HUDEP-2 (cell line): ENCODE results near the gene TK2.

Experiments
- DNase-seq, 76 experiments: peaks; one replicate each; lab custom pipeline; 2025; ENCODE audit not compliant: unreplicated experiment in 76 of 76; lab: John Stamatoyannopoulos, UW

The TK2 gene

DNA sequence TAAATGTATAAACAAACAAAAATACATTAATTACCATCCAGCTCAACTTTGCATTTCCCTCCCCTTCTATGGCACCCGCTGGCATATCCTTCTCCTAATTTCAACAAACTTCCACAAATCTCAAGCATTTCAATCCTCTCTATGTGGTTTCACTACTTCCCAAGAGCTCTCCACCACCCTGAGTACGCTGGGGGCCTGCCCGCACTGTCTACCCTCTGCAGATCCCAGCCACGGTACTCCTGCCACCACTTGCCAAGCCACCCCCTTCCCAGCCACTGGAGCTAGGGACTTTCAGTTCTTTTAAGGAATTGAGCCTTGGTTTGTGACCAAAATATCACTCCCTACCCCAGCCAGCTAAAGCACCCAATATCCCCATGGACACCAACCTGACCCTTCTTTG lies 1.9 kb downstream of the TK2 start:
- DNase-seq: no peak

DNA sequence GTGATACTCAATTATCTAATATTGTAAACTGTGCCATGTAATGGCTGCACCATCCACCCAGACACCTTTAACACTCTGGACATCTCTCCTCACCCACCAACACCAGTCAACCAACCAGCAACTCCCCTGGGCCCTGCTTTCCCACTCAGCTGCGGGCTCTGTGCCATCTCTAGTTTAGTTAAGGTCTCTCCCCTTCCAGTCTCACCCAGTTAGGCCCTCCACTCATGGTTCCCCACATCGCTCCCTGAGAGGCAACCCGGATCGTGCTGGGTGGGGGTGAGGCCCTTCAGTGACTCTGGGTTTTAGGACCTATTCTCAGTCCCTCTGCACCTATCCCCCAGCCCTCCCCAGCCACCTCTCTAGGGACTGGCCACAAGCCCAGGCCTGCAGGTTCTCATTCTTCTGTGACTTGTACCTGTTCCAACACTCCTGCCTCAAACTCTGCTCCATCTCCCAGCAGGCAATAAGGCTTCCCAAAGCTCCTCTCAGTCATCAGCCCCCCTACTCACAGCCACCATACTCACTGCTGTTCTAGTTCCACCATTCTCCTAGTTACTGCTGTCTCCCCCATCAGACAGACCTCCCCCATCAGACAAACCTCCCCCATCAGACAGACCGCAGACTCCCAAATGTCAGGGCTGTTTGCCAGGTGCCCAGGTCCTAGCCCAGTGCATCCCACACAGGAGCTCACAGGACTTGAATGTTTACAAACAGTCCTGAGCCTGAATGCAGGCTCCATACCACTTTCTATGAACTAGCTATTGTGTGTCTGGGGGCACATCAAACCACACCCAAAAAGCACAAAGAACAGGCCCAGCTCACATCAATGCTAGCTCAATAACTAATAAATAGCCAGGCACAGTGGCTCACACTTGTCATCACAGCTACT lies 2.6 kb downstream of the TK2 start:
- DNase-seq: no peak

DNA sequence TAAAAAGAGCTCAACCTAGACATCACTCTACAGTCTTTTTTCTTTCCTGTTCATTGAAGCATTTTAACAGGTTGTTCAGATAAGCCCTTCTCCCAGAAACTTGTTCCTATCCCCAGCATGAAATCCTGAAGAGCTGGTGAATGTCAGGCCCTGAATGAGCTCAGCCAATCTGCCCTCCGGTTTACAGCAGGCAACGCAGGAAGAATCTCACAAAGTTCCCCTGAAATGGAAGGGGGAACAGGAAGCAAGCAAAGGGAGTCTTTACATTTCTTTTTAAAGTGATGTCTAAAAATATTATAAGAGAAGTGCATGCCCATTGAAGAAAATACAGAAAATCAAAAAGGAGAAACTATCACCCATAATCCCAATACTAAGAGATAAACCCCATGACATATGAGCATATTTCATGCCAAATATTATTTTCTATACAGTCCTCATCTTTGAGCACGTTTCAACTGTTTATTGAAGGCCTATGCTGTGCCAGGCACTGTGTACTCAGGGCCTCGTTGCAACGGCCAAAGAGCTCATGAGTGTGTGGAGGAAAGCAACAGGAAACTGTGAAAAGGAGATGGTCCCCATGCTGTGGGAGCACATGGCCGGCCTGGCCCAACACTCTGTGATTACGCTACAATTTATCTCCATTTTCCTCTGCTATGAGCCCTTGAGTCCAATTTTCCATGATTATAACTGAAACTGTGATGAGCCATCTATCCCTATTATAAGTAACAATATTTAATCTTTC lies 5.7 kb downstream of the TK2 start:
- no peak for DNase-seq

DNA sequence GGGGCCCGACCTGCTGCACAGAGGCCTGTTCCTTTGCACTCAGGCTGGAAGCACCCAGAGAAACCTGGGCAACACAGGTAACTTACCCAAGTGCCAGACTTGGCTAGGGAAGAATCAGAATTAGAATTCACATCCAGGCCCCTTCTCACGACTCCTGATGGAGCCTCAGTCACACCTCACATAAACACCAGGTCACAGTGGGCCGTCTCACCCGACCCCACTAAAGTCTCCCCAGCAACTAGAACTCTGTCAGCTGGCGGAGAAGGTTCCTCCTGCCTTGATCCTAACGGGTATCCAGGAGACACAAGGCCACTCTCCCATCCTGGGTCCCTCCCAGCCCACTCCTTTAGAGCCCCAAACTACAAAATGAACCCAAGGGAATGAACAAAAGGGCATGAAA lies 6.4 kb downstream of the TK2 start:
- no peak for DNase-seq

DNA sequence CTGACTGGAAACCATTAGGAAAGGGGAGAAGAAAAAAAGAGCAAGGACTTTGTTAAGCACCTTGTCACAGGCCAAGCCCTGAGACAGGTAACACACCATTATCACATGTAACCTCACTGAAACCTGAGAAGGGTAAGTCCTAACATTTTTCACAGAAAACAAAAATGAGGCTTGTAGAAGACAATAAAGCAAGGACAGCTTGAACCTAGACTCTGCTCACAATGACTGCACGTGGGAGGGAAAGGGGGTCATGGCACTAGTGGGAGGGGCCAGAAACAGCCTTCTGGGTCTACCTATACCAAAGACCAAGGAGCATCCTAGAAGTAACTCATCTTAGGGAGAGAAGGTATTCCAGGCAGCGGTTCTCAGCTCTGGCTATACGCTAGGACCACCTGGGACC lies 7.5 kb downstream of the TK2 start:
- no peak for DNase-seq

DNA sequence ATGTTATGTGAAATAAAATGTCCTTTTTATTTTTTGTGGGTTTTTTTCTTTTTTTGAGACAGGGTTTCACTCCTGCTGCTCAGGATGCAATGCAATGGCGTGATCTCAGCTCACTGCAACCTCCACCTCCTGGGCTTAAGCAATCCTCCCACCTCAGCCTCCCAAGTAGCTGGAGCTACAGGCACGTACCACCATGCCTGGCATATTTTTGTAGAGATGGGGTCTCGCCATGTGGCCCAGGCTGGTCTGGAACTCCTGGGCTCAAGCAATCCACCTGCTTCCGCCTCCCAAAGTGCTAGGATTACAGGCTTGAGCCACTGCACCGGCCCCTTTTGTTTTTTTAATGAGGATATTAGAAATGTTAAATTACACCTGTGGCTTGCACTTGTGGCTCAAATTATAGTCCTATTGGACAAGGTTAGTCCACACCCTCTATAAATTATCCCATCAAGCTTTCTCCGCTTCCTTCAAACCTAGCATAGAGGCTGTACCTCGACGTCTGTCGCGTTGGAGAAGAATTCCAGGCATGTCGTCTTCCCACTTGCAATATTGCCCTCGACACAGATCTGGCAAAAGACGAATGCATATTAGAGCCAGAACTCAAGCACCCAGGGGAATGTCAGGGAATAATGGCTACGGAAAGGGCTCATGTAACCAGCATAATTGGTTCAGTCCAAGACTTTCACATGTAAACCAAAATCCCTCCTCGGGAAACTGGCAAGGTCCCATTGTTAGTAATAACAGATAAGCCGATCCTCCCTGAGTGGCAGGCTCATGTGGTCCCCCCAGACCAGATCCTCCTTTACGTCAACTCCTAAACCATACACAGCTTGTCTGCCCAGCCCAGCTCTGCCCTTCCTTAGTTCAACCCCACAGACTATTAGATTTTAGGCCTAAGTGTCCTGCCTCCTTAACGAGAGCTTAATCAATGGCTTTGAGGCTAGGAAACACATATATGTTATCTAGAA lies 8.2 kb downstream of the TK2 start:
- DNase-seq: no peak

DNA sequence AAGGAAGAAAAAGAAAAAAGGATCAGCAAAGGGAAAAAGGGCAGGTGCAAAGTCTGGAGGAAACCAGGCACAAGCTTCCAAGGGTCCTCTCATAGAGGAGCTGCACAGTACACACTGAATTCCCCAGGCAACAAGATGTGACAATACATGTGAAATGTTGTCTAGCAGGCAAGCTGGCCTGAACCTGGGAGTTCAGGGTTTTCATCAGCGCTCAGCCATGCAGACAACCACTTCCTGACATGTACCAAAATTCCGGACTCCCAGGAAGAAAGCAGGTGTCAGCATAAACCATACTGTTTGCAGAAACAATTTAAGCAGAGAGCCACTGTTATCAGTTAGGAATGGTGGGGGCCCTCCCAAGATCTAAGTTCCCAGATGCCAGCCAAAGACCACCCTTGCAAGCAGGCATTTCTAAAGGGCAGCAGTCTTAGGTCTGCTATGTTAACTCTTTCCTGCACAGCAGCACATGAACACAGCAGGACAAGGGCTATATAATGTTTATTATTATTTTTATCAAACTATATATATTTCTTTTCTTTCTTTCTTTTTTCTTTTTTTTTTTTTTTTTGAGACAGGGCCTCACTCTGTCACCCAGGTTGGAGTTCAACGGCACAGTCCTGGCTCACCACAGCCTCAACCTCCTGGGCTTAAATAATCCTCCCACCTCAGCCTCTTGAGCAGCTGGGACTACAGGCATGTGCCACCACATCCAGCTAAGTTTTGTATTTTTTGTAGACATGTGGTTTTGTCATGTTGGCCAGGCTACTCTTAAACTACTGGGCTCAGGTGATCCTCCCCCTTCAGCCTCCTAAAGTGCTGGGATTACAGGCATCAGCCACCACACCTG lies 10.1 kb downstream of the TK2 start:
- no peak for DNase-seq

DNA sequence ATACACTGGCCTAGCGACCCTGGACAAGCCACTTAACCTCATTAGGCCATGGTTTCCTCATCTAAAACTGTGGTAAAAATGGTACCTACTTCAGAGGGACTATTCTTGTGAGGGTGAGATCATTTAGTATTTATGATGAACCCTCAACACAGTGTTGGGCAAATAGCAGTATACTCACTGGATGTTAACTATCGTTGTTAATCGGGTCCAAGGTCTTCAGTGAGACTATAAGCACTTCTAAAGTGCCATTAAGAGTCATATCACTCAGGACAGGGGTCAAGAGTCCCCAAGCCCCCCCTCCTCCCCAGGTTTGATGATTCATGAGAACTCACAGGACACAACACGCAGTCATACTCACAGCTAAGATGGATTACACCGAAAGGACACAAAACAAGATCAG lies 11.0 kb downstream of the TK2 start:
- DNase-seq: no peak

DNA sequence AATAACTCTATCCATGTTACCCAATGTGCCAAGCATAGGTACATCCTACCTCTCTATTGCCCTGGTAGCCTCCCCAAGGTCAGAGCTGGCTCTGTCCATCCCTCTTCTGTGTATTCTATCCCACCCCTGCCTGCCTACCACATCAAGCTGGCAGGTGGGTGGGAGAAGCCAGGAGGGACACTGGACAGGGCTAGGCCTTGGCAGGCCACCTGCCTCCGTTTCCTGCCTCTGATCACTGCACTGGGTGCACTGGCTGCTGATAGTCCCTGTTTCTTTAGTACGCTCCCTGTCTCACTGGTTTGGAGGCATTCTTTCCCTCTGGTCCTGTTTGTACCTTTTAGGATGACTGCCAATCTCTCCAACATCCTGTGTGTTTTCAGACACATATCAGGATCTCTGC lies 12.7 kb downstream of the TK2 start:
- no peak for DNase-seq

DNA sequence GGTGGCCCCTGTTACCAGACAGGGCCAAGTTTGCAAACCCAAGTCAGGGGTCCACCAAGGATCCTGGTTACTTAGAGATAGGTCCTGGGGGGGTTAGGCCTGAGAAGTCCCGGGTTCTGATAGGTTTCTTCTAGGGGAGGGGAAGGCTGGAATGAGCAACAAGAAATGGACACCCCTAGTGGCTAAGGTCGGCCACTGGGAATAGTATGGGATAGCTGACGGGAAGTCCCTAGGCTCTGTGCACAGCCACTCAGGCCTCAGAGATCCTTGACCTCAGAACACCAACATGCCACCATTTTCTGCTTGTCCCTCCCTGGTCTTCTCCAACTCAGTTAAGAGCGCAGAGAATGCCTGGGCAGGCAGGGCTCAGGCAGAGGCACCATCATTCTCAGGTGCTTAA lies 13.4 kb downstream of the TK2 start:
- DNase-seq: no peak

DNA sequence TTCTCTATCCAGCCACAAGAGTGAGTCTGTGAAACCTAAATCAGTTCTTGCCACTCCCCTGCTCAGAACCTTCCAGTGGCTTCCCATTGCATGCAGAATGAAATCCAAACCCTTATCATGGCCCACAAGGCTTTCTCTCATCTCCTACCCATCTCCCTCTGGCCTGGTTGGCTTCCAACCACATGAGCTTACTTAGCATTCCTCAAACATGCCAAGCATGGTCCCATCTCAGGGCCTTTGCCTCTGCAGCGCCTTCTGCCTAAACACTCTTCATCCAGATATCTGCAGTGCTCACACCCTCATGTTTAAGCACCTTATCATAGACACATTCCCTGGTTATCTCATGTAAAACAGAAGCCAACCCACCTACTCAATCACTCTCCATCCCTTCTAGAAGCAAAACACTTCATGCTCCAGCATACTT lies 15.5 kb downstream of the TK2 start:
- DNase-seq: peak in 37 of 76 experiments; percentile 10 to 61 (median 25)

DNA sequence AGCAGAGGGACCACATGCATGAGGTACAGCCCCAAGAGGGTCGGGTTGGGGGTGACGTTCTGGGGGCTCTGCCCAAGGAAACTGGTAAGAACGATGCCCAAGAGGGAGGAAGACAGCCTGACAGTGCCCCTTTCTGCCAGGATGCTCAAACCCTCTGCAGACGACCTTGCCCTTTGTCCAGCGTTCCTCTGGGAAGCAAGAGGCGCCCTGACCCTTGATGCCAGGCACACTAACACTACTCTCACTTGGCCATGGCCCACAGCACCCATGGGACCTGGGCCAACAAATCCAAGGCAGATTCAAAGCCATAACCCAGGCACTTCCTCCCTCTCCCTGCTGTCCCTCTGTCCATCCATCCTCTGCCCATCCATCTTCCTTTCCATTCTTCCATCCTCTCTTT lies 20.4 kb downstream of the TK2 start:
- no peak for DNase-seq

DNA sequence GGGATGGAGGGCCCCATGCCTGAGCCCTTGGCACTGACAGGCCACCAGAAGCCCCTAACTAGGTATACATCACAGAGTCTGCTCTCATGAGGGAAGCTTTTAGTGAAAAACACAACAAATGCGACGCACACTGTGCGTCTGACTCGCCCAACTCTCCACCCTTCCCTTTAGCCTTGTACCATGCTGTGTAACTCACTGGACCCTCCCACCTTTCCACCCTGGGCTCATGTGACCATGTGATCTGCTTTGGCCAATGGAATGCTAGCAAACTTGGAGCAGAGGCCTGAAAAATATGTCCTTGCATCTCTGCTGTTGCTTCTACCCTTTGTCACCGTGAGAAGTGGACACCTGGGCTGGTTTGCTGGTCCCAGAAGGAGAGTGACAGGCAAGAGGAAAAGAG lies 21.6 kb downstream of the TK2 start:
- DNase-seq: no peak

DNA sequence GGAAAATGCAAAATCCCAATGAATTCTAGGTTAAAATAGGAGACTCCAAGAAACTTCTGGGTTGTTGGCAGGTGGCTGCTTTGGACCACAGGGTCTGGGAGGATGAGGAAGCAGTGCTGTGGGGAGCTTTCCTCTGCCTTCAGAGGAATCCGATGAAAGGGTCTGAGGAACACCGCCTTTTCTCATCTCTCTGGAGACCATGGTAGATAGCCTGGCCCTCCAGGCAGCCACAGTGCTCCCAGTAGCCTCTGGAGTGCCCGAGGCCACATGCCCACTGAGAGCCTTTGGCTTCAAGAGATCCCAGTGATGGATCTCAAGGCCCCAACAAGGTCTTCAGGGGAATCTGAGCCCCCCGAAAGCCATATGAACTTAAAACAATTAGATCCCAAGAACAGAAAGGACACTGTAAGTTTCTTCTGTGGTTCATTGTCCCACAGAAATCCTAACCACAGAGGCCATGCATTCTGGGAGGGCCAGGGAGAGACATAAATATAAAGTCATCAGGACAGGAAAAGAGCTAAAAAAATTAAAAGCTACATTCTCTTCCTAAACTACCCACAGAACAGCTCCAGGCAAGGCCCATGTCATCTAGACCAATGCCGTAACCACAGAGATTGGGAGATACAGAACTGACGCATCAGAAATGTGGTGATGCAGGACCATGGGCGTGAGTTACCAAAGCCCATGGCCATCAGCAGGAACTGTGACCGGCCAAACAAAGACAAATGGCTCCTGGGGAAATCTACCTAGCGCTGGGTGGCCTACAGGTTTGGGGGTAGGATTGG lies 24.3 kb downstream of the TK2 start:
- DNase-seq: peak in 26 of 76 experiments; percentile 3 to 67 (median 24)

DNA sequence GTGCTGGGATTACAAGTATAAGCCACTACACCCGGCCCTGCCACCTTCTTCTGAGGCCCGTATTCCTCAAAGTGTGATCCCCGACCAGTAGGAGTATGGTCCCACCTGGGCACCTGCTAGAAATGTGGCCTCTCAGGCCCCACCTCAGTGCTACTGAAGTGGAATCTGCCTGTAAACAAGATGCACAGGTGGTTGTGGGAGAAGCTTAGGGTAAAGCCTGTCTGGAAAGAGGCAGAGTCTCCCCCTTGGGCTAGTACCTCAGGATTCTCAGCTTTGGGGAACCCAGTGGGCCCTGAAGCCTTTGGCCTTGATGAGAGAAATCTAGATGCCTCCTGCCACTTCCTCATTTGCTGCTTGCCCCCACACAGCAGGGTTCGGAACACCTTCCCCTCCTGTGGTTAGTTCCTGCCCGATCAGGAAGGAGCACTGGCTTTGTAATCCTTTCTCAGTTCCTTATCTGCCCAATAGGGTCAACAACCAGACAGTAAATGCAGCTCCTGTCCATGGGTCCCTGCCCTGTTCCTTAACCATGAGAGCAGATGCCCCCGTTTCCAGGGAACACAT lies 25.2 kb downstream of the TK2 start:
- peak in 33 of 76 experiments; percentile 6 to 65 (median 33) for DNase-seq

DNA sequence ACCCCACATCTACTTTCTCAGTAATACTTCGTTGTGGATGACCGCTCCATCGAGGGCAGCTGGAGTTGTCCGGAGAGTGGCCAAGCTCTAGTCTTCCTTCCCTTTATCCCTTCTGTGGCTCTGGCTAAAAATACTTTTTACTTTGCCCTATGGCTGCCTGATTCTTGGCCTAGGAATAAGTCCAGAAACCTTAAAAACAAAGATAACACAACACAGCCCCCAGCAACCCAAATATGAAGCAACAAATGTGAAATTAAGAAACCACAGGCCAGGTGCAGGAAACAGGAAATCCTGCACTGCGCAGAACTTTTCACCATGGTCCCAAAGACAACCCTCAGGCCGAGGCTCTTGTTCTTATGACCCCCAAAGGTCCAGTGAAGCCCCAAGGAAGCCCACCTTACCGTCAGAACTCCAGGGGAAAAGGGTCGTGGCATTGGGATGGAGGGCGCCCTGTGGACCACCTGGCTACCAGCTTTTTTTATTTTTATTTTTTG lies 26.0 kb downstream of the TK2 start:
- no peak for DNase-seq

DNA sequence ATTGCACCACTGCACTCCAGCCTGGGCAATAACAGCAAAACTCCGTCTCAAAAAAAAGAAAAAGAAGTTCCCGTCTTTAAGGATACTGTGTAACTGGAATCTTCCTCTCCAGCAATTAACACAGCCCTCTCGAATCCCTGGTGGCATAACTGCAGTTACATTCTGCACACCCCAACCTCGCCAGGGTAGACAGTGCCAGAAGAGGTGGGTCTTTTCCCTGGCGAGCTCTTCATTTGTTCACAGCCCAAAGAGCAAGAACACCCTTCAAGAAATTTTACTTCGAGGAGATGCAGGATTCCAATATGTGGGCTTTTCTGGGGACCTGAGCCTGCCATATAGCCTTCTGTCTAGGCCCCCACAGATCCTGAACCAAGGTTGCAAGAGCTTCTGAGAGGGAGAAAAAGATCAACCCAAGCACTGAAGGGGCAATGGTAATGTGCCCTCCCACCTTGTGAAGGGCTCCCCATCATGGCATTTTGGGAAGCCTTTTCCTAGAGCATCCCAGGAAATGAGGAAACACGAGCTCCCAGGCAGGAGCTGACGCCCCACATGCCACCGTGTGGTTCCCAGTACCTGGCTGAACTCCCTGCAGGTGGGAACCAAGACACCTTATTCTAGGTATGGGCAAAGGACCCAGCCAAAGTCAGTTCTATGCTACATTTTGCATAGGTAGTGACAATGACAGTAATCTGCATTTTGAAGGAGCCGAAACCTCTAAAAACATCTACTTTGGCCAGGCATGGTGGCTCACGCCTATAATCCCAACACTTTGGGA lies 26.9 kb downstream of the TK2 start:
- DNase-seq: no peak
